T-helper 9 cell (primary cell): Measurements from ENCODE around the gene FBLN1.
"Not testable (repeated sequence)": the region's sequence is repeated elsewhere in the genome, so short reads cannot be mapped to it uniquely, and the experiment has no call there.

Experiments used
- DNase-seq: peaks from one replicate; pipeline ENCODE4 v3.0.0-alpha.2; 2020
- total RNA-seq, 2 donors: gene quantifications; one replicate each; lab custom pipeline; 2026; lab: John Stamatoyannopoulos, UW

Gene FBLN1, protein sequence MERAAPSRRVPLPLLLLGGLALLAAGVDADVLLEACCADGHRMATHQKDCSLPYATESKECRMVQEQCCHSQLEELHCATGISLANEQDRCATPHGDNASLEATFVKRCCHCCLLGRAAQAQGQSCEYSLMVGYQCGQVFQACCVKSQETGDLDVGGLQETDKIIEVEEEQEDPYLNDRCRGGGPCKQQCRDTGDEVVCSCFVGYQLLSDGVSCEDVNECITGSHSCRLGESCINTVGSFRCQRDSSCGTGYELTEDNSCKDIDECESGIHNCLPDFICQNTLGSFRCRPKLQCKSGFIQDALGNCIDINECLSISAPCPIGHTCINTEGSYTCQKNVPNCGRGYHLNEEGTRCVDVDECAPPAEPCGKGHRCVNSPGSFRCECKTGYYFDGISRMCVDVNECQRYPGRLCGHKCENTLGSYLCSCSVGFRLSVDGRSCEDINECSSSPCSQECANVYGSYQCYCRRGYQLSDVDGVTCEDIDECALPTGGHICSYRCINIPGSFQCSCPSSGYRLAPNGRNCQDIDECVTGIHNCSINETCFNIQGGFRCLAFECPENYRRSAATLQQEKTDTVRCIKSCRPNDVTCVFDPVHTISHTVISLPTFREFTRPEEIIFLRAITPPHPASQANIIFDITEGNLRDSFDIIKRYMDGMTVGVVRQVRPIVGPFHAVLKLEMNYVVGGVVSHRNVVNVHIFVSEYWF
- total RNA-seq: 0 reads per million in 2 donors

DNA sequence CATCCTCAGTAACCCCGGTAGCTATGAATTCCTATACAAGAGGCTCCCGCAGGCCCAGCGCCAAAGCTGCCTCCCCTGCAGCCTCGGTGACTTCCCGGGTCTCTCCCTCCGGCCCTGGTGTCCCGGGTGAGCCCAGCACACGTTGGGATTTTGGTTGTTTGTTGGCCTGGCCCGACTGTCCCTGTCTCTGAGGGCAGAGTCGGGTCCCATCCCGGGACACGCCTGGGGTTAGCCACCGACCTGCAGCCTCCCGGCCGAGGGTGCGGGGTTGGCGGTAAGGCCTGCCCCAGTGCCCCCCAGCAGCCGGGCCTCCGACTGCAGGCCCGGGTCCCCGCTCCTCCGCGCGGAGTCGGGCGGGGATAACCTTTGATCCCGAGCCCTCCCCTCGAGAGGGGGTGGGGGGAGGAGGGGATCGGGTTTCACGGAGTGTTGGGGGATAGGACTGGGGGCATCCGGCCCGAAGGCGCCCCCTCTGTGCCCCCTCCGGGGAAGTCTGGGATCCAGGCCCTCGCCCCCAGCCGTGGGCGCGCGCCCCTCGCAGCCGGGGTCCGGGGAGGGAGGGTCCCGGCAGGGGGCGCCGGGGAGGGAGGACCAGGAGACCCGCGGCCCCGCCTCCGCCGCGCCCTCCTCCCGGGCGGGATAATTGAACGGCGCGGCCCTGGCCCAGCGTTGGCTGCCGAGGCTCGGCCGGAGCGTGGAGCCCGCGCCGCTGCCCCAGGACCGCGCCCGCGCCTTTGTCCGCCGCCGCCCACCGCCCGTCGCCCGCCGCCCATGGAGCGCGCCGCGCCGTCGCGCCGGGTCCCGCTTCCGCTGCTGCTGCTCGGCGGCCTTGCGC is at the start of gene FBLN1:
Gene FBLN1 (plus strand): TSS at position 669 of the 835 bp plus-strand sequence. CDS start 103 bp downstream, at position 772.
- DNase-seq: no peak

GRCh38 chr22:45453764-45454163 is 48.9 kb upstream of the FBLN1 start:
- DNase-seq: no peak

- no peak for DNase-seq
Measured at GRCh38 chr22:45454275-45454674, 48.4 kb upstream of the FBLN1 start.

DNA sequence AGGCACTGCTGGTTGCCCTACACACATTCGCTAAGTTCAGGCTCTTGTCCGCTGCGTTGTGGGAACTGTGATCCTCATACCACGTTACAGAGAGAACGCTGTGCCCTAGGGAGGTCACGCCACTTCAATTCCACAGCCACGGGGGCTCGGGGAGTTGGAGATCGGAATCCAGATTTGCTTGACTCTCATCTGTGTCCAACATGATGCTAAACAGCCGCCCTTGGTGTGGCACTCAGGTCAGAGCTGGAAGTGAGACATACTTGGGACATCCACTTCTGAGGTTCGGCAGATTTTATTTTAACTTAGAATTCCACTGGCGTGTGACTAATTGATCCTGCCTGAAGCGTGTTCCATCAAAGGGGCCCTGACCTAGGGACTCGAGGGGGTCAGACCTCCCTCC is 47.5 kb upstream of the FBLN1 start:
- no peak for DNase-seq

GRCh38 chr22:45455621-45456020 is 47.1 kb upstream of the FBLN1 start:
- DNase-seq: no peak

GRCh38 chr22:45456811-45457210 is 45.9 kb upstream of the FBLN1 start:
- no peak for DNase-seq

DNA sequence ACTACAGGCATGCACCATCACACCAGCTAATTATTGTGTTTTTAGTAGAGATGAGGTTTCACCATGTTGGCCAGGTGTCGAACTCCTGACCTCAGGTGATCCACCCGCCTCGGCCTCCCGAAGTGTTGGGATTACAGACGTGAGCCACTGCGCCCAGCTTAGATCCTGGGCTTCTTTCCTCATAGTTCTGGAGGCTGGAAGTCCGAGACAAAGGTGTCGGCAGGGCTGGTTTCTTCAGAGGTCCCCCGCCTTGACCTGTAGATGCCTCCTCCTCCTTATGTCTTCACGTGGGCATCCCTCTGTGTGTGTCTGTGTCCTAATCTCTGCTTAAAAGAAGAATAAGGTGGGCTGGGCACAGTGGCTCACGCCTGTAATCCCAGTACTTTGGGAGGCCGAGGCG is 44.2 kb upstream of the FBLN1 start:
- no peak for DNase-seq

DNA sequence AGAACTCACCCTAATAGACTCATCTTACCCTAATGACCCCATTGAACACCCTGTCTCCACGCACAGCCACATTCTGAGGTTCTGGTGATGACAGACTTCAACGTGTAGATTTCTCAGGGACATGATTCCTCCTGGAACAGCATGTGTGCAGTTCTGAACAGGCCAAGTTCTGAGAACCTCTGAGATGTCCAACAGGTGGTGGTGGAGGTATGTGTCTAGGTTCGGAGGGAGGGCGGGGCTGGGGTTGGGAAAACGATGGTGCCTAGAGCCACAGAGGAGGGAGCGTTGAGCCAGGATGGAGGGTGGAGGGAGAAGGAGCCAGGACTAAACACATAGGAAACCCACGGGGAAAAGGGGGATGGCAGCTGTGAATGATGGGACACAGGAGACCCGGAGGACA is 43.4 kb upstream of the FBLN1 start:
- no peak for DNase-seq

DNA sequence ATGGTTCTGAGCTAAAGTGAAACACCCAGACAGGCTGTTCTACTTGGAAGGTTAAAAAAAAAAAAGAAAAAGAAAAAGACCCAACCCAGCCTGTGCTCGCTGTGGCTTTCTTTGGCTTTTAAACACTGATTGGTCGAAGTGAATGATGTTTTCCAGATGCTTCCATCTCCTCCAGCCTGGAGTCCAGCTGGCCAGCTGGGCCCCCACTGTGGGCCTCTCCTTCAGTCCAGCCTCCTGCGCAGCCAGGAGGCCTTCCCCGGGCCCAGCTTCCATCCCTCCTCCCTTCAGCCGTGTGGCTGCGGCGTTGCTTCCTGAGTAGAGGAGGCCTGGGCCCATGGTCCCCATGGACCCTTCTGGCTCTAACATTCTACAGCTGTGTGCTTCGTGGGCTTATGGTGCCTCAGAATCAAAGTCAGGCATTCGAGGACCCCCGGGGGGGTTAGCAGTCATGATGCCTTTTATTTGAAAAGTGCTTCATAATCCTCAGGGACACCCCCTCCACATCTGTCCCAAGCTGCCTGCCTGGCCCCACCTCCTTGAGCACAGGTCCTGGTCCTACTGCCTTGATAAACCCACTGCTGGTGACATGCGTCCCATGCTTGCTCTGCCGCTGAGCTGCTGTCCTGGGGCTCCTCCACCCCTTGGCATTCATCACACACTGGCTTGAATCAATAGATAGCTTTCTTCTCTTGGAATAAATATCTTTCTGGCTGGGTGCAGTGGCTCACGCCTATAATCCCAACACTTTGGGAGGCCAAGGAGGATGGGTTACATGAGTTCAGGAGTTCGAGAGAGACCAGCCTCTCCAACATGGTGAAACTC is 42.2 kb upstream of the FBLN1 start:
- no peak for DNase-seq

DNA sequence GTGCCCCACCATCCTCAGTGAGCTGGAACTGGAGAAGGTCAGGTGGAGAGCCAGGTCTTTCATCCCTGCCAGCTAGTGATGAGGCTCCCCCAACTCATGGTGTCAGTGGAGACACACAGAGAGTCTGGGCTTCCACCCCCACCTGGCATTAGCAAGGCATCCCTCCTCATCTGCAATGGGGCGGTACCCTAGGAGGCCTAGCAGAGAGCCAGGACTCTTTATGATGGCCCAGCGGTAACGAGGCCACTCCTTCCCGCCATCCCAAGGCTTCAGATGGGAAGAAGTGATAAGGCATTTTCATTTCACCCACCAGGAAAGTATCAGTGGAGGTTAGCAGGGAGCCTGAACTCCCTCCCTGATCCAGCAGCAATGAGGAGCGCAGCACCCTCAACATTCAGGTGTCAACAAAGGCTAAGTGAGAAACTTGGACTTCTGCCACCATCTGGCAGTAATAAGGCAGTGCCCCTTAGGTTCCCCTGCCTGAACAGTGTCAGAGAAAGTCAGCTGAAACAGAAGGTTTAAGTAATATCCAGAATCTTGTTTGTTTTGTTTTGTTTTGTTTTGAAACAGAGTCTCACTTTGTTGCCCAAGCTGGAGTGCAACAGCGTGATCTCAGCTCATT is 40.5 kb upstream of the FBLN1 start:
- no peak for DNase-seq

DNA sequence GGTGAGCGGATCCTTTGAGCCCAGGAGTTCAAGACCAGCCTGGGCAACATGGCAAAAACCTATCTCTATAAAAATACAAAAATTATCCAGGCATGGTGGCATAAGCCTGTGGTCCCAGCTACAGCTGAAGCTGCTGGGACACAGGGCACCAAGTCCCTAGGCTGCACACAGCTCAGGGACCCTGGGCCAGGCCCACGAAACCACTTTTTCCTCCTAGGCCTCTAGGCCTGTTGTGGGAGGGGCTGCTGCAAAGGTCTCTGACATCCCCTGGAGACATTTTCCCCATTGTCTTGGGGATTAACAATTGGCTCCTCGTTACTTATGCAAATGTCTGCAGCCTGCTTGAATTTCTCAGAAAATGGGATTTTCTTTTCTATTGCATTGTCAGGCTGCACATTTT is 39.0 kb upstream of the FBLN1 start:
- DNase-seq: not testable (repeated sequence)

DNA sequence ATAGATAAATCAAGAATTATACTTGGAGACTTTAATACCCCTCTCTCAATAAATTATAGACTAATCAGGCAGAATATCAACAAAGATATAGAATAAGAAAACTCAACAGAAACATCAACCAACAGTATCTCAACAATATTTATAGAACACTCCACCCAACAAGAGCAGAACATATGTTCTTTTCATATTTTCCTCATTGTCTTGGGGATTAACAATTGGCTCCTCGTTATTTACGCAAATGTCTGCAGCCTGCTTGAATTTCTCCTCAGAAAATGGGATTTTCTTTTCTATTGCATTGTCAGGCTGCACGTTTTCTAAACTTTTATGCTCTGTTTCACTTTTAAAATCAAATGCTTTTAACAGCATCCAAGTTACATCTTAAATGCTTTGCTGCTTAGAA is 37.0 kb upstream of the FBLN1 start:
- DNase-seq: no peak

DNA sequence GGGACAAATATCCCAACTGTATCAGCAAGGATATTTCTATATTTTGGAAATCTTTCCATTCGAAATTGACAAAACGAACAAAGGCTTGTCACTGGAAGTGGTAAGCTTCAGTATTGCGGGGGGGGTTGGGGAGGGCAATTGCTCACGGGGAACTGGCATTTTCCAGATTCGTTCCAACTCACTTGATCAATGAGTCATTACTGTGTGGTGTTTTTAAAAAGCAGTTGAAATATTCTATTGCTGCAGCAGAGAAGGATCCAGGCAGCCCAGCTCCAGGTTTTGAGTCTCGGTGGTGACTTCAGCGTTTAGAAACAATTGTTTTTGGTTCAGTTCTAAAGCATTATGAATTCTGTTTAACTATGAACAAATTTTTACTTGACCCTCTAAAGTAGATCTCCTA is 33.8 kb upstream of the FBLN1 start:
- no peak for DNase-seq

GRCh38 chr22:45469281-45470073 is 33.2 kb upstream of the FBLN1 start:
- no peak for DNase-seq

DNA sequence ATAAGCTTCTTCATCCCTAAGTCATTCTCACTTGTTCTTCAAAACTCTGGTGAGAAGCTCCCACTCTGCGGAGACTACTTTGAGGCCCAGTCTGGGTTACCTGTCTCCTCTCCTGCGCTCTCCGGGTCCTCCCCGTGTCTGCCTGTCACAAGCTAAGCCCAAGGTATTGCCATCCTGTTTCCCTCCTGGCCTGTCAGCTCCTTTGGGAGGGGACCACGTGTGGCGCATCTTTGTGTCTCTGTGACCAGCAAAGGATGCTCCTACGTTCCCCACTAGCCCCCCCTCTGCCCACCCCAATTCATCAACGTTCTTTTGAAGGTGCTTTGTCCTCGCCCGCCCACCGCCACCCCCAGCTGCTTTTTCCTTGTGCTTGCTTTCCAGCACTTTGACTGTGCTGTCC is 31.8 kb upstream of the FBLN1 start:
- no peak for DNase-seq

GRCh38 chr22:45472426-45472825 is 30.3 kb upstream of the FBLN1 start:
- DNase-seq: no peak

- DNase-seq: no peak
Measured at GRCh38 chr22:45473626-45474237, 29.0 kb upstream of the FBLN1 start.

- DNase-seq: no peak
Measured at GRCh38 chr22:45475063-45475747, 27.5 kb upstream of the FBLN1 start.

- DNase-seq: no peak
Measured at GRCh38 chr22:45475851-45476514, 26.7 kb upstream of the FBLN1 start.
